ENCODE data around the gene PDGFRB. TPM values are rescaled to one million over a fixed set of nuclear protein-coding genes. Genes with fewer than 3 reads are reported as not detected.

PDGFRB gene
- total and polyA plus RNA-seq, 2 of the 4 experiments (the other 2 are of a cell fraction), result 108 to 124 TPM

DNA sequence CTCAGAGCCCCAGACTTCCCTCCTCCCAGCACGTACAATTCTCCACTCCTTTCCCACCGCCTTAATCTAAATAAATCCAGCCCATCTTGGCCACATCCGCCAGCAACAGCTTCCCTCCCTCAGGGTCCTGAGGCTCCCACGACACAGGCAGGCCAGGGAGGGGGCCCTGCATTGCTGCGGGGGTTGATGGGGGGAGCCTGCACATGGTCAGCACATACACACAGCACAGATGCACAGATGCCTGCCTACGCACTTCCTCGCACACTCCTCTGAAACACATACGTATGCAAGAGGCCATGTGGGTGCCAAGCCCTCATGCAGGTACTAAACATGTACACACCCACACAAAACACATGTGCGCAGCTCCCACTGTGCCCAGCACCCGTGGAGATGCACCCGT lies 14.8 kb downstream of the PDGFRB start:
- peaks cover 76% of the 10 kb centered on the region for H3K4me1 ChIP-seq (ENCODE audit: control insufficient read depth, insufficient read depth, low read length)
- H3K79me1 ChIP-seq (ENCODE audit: low read depth in 1 of 2, low read length in 2 of 2), result peaks cover 34 to 84% of the 10 kb centered on the region in 2 experiments
- H2BK15ac ChIP-seq (ENCODE audit: low read depth, low read length), result peak overlapping the region; percentile 93
- ATAC-seq (ENCODE audit: low read depth) (peak; percentile 0; the same call in 1 of the 2 replicates), DNase-seq (peak; percentile 100)
- peak overlapping the region; percentile 98 for H3K27ac ChIP-seq (ENCODE audit: insufficient read depth, low read length)
- peak overlapping the region; percentile 98 for H2BK5ac ChIP-seq (ENCODE audit: low read depth, low read length, poor library complexity, severe bottlenecking)
- ChIA-PET CTCF (no interaction called here), POLR2A (ENCODE audit: unreplicated experiment) (no interaction called here)
- H2AK9ac ChIP-seq (replicated peaks; ENCODE audit: low read depth, low read length, poor library complexity), result peak overlapping the region; percentile 97
- dilution Hi-C loops (cut with HindIII; ENCODE audit: low sequenced_read_pairs, unreplicated experiment), result no loop called here
- peak overlapping the region; percentile 92 for H3K9ac ChIP-seq (ENCODE audit: low read depth, low read length)
- peak overlapping the region; percentile 100 for H3K4ac ChIP-seq (ENCODE audit: low read depth, low read length)
- WGBS, 2 experiments (ENCODE audit: extremely low coverage in 2 of 2, insufficient read length in 1 of 2), result 33% methylated on average over 3 of the region's 11 CpGs; no CpG with 5 or more reads in 1 of the 2 experiments
- peak overlapping the region; percentile 100 for H2BK20ac ChIP-seq (ENCODE audit: low read depth, low read length)
- TF ChIP-seq CEBPB (IDR thresholded peaks at IDR 0.05; ENCODE audit: low read depth, low read length), result no peak
- peak; percentile 40; the same call in 1 of the 2 replicates for TF ChIP-seq FOS (IDR thresholded peaks at IDR 0.05; ENCODE audit: low read depth, low read length)
- TF ChIP-seq MAZ (IDR thresholded peaks at IDR 0.05; ENCODE audit: borderline replicate concordance, low read depth, low read length), result peak; percentile 97
- TF ChIP-seq NFE2L2 (IDR thresholded peaks at IDR 0.05; ENCODE audit: low read depth, low read length), result peak; percentile 27; the same call in 1 of the 2 replicates
- peak; percentile 40; the same call in 1 of the 2 replicates for TF ChIP-seq USF2 (IDR thresholded peaks at IDR 0.05; ENCODE audit: low read depth, low read length)
- TF ChIP-seq RCOR1 (IDR thresholded peaks at IDR 0.05; ENCODE audit: insufficient replicate concordance, low read length), result no peak
- peak; percentile 58 for TF ChIP-seq BHLHE40 (IDR thresholded peaks at IDR 0.05; ENCODE audit: low read depth, low read length)
- TF ChIP-seq RFX5 (IDR thresholded peaks at IDR 0.05; ENCODE audit: low read depth, low read length), result no peak
- TF ChIP-seq MXI1 (IDR thresholded peaks at IDR 0.05; ENCODE audit: borderline replicate concordance, low read depth, low read length), result peak; percentile 88
- H2AFZ ChIP-seq (replicated peaks; ENCODE audit: low read length, poor library complexity), result peak overlapping the region; percentile 15
- no TSS peak for BruUV-seq (replicated peaks)
- H3K9me3 ChIP-seq (ENCODE audit: control insufficient read depth, insufficient read depth, low read length), result no peaks in the 10 kb centered on the region
- peaks cover 3% of the 10 kb centered on the region; the same call in 1 of the 2 replicates for H4K20me1 ChIP-seq (ENCODE audit: insufficient read depth, low read length)
- H3K18ac ChIP-seq (ENCODE audit: low read depth, low read length), result peak overlapping the region; percentile 98
- H3K4me2 ChIP-seq (ENCODE audit: low read depth, low read length), result peak overlapping the region; percentile 25
- in situ Hi-C loops (cut with MboI; ENCODE audit: low sequenced_read_pairs), result no loop called here
- peaks cover 24% of the 10 kb centered on the region for H3K9me1 ChIP-seq (ENCODE audit: insufficient read depth, low read length)
- H3K14ac ChIP-seq (replicated peaks; ENCODE audit: low read depth, low read length), result peak overlapping the region; percentile 99
- H3K36me3 ChIP-seq (ENCODE audit: control insufficient read depth, insufficient read depth, low read length), result peaks cover 21% of the 10 kb centered on the region; the same call in 1 of the 2 replicates
- no peak overlapping the region for H3K4me3 ChIP-seq (ENCODE audit: insufficient read depth, low read depth, low read length)
- peak overlapping the region; percentile 100 for H3K23ac ChIP-seq (ENCODE audit: low read depth, low read length)
- H4K5ac ChIP-seq (ENCODE audit: low read depth, low read length), result peak overlapping the region; percentile 98
- H2BK120ac ChIP-seq (ENCODE audit: low read depth, low read length), result peak overlapping the region; percentile 100
- H2AK5ac ChIP-seq (ENCODE audit: low read depth, low read length), result peak overlapping the region; percentile 100
- H4K91ac ChIP-seq (ENCODE audit: insufficient read depth, low read depth, low read length), result peak overlapping the region; percentile 100
- peak overlapping the region; percentile 100 for H4K8ac ChIP-seq (ENCODE audit: low read depth in 2 of 2, low read length in 2 of 2)
- H3K56ac ChIP-seq (ENCODE audit: extremely low read depth, insufficient read depth, low read length), result peak overlapping the region; percentile 97
- H3K27me3 ChIP-seq (ENCODE audit: control insufficient read depth, insufficient read depth, low read length), result no peaks in the 10 kb centered on the region
- intact Hi-C loops (cut with micrococcal nuclease), result no loop called here
